HG03354 (cell line): ENCODE results near the gene TM9SF4.
"Not testable (repeated sequence)": the region's sequence is repeated elsewhere in the genome, so short reads cannot be mapped to it uniquely, and the experiment has no call there.

Experiments
- ATAC-seq: cut with Tn5 transposase; IDR thresholded peaks from one replicate; pipeline ENCODE4 v1.9.1; 2021; ENCODE audit warnings: mild to moderate bottlenecking; ENCODE audit not compliant: unreplicated experiment, poor library complexity, severe bottlenecking

Gene TM9SF4

GRCh38 chr20:32152421-32153155, 43.1 kb downstream of the TM9SF4 start:
- no peak for ATAC-seq

GRCh38 chr20:32153156-32153665, 43.7 kb downstream of the TM9SF4 start:
- ATAC-seq = no peak

- ATAC-seq = no peak
Observed at GRCh38 chr20:32153771-32154170, 44.3 kb downstream of the TM9SF4 start.

- no peak for ATAC-seq
Observed at GRCh38 chr20:32155017-32155981, 45.8 kb downstream of the TM9SF4 start.

GRCh38 chr20:32157611-32158010, 48.1 kb downstream of the TM9SF4 start:
- ATAC-seq = no peak

GRCh38 chr20:32158351-32158750, 48.8 kb downstream of the TM9SF4 start:
- ATAC-seq = no peak

- no peak for ATAC-seq
Observed at GRCh38 chr20:32158943-32159660, 49.6 kb downstream of the TM9SF4 start.

- no peak for ATAC-seq
Observed at GRCh38 chr20:32159766-32160221, 50.3 kb downstream of the TM9SF4 start.

GRCh38 chr20:32160341-32160740, 50.8 kb downstream of the TM9SF4 start:
- no peak for ATAC-seq

GRCh38 chr20:32162351-32162750, 52.8 kb downstream of the TM9SF4 start:
- ATAC-seq = no peak

- ATAC-seq = no peak
Observed at GRCh38 chr20:32163951-32164350, 54.4 kb downstream of the TM9SF4 start.

GRCh38 chr20:32164984-32165735, 55.6 kb downstream of the TM9SF4 start:
- no peak for ATAC-seq

GRCh38 chr20:32165836-32166545, 56.5 kb downstream of the TM9SF4 start:
- ATAC-seq = no peak

- ATAC-seq = no peak
Observed at GRCh38 chr20:32167552-32167951, 58.0 kb downstream of the TM9SF4 start.

- no peak for ATAC-seq
Observed at GRCh38 chr20:32168184-32168910, 58.8 kb downstream of the TM9SF4 start.

- not testable (repeated sequence) for ATAC-seq
Observed at GRCh38 chr20:32177696-32178095, 68.2 kb downstream of the TM9SF4 start.

GRCh38 chr20:32179515-32179914, 70.0 kb downstream of the TM9SF4 start:
- ATAC-seq = no peak

- ATAC-seq = no peak
Observed at GRCh38 chr20:32179934-32180333, 70.4 kb downstream of the TM9SF4 start.
